Osteocyte (in vitro differentiated cells): Measurements from ENCODE around the gene CD226. TPM values are rescaled to one million over a fixed set of nuclear protein-coding genes. Genes with fewer than 3 reads are reported as not detected.
"Not testable (repeated sequence)": the region's sequence is repeated elsewhere in the genome, so short reads cannot be mapped to it uniquely, and the experiment has no call there.

Source experiments
- DNase-seq: peaks from one replicate; pipeline ENCODE4 v3.0.0; 2021; ENCODE audit warnings: mixed read lengths; ENCODE audit not compliant: unreplicated experiment; ENCODE audit errors: extremely low spot score
- H3K27ac Mint-ChIP-seq: one replicate; pipeline ENCODE4 v1.8.0; 2021; ENCODE audit warnings: mild to moderate bottlenecking, mixed read lengths; ENCODE audit not compliant: unreplicated experiment
- H3K27me3 Mint-ChIP-seq: one replicate; pipeline ENCODE4 v1.8.0; 2021; ENCODE audit warnings: mixed read lengths; ENCODE audit not compliant: unreplicated experiment
- H3K36me3 Mint-ChIP-seq: one replicate; pipeline ENCODE4 v1.8.0; 2021; ENCODE audit warnings: mixed read lengths; ENCODE audit not compliant: unreplicated experiment
- H3K4me1 Mint-ChIP-seq: one replicate; pipeline ENCODE4 v1.8.0; 2021; ENCODE audit warnings: mixed read lengths; ENCODE audit not compliant: unreplicated experiment
- H3K4me3 Mint-ChIP-seq: one replicate; pipeline ENCODE4 v1.8.0; 2021; ENCODE audit warnings: mild to moderate bottlenecking, moderate library complexity, mixed read lengths; ENCODE audit not compliant: unreplicated experiment
- H3K9me3 Mint-ChIP-seq: one replicate; pipeline ENCODE4 v1.8.0; 2021; ENCODE audit warnings: mixed read lengths; ENCODE audit not compliant: unreplicated experiment
- CTCF ChIP-seq: fragments of 200-600 bp; sonication (generic); IDR thresholded peaks from 2 replicates; pipeline ENCODE4 v1.5.0; 2021; ENCODE audit warnings: antibody characterized with exemption, mild to moderate bottlenecking, moderate library complexity
- total RNA-seq: library from RNA; stranded (reverse); gene quantifications from 2 replicates; pipeline ENCODE4 v1.2.1, GENCODE V29; 2021

Gene CD226
- total RNA-seq, 1 donor from 2014 or later: 0.46 TPM

- H3K9me3 Mint-ChIP-seq: no peaks in the 10 kb centered on the region
- H3K27me3 Mint-ChIP-seq: no peaks in the 10 kb centered on the region
- DNase-seq: no peak
- peaks cover 12% of the 10 kb centered on the region for H3K4me1 Mint-ChIP-seq
- no peak overlapping the region for H3K4me3 Mint-ChIP-seq
- H3K36me3 Mint-ChIP-seq: no peaks in the 10 kb centered on the region
- no peak overlapping the region for H3K27ac Mint-ChIP-seq
- TF ChIP-seq CTCF: no peak
Measured at GRCh38 chr18:69872661-69873060, 75.0 kb downstream of the CD226 start.

GRCh38 chr18:69871363-69871762 is 76.3 kb downstream of the CD226 start:
- H3K9me3 Mint-ChIP-seq: no peaks in the 10 kb centered on the region
- no peaks in the 10 kb centered on the region for H3K36me3 Mint-ChIP-seq
- H3K4me3 Mint-ChIP-seq: no peak overlapping the region
- H3K4me1 Mint-ChIP-seq: peaks cover 20% of the 10 kb centered on the region
- no peak for TF ChIP-seq CTCF
- no peak overlapping the region for H3K27ac Mint-ChIP-seq
- no peaks in the 10 kb centered on the region for H3K27me3 Mint-ChIP-seq
- no peak for DNase-seq

- Mint-ChIP-seq H3K36me3 (no peaks in the 10 kb centered on the region), H3K27ac (no peak overlapping the region), H3K9me3 (no peaks in the 10 kb centered on the region), H3K27me3 (no peaks in the 10 kb centered on the region), H3K4me3 (no peak overlapping the region), H3K4me1 (peaks cover 26% of the 10 kb centered on the region)
- no peak for TF ChIP-seq CTCF
- no peak for DNase-seq
Measured at GRCh38 chr18:69870736-69871135, 76.9 kb downstream of the CD226 start.

GRCh38 chr18:69866212-69866611 is 81.5 kb downstream of the CD226 start:
- DNase-seq: no peak
- no peak overlapping the region for H3K4me3 Mint-ChIP-seq
- no peaks in the 10 kb centered on the region for H3K36me3 Mint-ChIP-seq
- H3K4me1 Mint-ChIP-seq: peaks cover 33% of the 10 kb centered on the region
- TF ChIP-seq CTCF: no peak
- peaks cover 9% of the 10 kb centered on the region for H3K9me3 Mint-ChIP-seq
- H3K27me3 Mint-ChIP-seq: no peaks in the 10 kb centered on the region
- H3K27ac Mint-ChIP-seq: peak overlapping the region; percentile 54

GRCh38 chr18:69865776-69866175 is 81.9 kb downstream of the CD226 start:
- Mint-ChIP-seq H3K9me3 (peaks cover 9% of the 10 kb centered on the region), H3K4me1 (peaks cover 33% of the 10 kb centered on the region), H3K4me3 (no peak overlapping the region), H3K36me3 (no peaks in the 10 kb centered on the region), H3K27ac (peak overlapping the region; percentile 54), H3K27me3 (no peaks in the 10 kb centered on the region)
- TF ChIP-seq CTCF: no peak
- no peak for DNase-seq

- not testable (repeated sequence) for H3K36me3 Mint-ChIP-seq, DNase-seq, H3K9me3 Mint-ChIP-seq, H3K4me3 Mint-ChIP-seq, H3K27me3 Mint-ChIP-seq
- peak overlapping the region; percentile 50 for H3K27ac Mint-ChIP-seq
- peaks cover 30% of the 10 kb centered on the region for H3K4me1 Mint-ChIP-seq
Measured at GRCh38 chr18:69864802-69865201, 82.9 kb downstream of the CD226 start.
